Medulla oblongata (tissue), 1 donor: Measurements from ENCODE around the gene SERGEF.

Experiments
- DNase-seq: peaks from one replicate; pipeline ENCODE4 v3.0.0-alpha.2; 2015; ENCODE audit errors: extremely low spot score

Gene SERGEF

DNA sequence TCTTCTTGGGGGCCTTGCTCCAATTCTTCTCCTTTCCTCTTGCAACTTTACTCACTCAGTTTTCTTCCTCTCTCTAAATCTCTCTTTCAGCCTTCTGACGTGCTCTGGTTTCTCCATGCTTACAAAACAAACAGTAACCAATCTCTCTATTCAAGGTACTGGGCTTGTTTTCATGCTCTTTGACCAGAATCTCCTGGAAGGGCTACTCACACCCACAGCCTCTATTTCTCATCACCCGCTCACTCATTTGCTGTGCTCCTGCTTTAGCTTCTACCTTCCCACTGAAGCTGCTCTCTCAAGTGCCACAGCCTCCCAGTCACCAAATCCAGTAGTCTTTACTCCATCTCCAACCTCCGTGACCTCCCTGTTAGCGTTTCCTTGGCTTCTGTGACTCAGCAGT lies 60.4 kb downstream of the SERGEF start:
- DNase-seq = no peak

DNA sequence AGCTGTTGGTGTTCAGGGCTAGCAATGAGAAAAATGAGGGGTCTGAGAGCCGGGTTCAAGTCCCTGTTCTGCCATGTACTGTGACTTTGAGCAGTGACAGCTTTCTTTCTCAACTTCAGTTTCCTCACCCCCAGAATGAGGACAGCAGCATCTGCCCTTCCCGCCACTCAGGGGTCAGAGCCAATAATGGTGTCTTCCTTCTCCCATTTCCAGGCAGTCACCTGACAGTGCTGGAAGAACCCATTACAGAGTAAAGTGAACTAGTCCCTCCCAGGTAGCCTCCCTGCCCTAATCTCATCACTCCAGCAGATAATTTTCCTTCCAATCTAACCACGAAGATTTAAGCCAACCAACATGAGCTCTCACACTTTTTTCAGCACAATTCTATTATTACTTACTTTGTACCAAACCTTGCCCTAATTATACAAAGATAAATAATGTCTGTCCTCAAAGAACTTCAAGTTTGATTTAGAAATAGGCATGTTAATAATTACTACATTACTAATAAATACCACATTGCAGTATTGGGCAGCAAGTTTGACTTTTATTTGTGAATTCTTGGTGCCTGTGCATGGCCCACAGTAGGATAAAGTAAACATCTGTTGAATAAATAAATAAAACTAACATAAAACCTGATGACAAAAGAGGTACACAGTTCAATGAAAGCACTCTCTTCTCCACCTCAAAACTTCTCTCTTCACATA lies 61.0 kb downstream of the SERGEF start:
- DNase-seq = no peak

DNA sequence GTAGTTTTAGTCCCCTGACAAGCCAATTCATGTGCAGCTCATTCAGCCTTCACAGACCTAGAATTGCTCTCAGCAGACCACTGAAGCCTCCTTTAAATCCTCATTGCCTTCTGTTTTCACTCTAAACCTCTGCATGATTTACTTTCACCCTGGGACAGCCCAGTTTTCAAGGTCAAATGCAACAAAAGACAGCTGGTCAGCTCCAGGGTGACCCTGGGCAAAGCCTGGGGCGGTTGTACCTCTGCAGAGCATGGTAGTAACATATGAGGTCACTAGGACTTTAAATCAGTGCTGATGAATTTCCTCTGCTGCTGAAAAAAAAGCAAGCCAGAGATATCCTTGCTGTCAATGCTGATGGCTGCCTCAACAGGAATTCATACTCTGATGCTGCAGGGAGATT lies 62.2 kb downstream of the SERGEF start:
- no peak for DNase-seq

DNA sequence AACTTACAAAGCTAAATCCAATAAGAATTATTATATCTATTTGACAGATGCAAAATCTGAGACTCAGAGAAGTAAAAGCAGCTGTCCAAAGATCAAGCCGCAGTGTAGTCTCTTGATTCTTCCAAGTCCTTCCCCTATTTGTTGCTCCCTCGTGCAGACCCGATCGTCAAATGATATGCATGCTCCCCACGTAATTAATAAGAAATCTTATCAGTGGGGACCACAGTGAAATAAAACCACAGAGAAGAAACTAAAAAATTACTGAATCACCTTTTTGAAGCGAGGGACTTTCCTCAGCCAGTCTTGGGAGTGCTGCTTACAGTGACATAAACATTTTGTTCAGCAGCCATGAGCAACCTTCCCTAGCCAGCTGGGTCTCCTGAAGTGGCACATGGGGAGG lies 64.6 kb downstream of the SERGEF start:
- no peak for DNase-seq

DNA sequence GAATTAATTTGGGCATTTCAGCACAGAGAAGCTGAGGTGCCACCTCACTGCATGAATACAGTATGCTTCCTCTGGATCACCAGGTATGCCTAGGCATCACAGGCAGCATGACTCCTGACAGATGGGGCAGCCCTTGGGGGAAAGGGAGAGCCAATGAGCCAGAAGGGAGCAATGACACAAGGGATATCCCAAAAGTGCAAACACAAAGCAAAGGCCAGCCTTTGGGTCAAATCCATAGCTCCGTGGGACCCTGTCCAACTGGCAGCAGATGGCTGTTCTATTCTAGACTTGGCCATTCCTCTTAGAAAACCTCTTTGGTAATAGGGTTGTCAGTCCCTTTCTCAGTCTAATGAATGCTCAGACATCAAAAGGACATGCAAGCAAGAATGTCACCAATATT lies 73.3 kb downstream of the SERGEF start:
- DNase-seq = no peak

DNA sequence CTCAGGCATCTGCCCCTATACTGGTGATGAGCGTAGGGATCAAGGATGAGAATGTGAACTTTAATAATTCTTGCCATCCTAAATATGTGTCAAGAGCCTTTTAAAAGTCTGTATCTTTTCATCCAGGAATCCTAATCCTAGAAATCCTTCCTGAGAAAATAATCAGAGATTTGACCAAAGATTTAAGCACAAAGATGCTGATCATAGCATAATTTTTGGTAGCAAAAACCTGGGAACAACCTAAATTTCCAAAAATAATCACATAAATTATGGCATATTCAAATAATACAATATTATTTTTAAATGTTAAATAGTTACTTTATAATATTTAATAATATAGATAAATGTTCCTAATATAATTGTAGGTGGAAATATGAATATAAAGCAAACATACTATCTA lies 76.1 kb downstream of the SERGEF start:
- no peak for DNase-seq

DNA sequence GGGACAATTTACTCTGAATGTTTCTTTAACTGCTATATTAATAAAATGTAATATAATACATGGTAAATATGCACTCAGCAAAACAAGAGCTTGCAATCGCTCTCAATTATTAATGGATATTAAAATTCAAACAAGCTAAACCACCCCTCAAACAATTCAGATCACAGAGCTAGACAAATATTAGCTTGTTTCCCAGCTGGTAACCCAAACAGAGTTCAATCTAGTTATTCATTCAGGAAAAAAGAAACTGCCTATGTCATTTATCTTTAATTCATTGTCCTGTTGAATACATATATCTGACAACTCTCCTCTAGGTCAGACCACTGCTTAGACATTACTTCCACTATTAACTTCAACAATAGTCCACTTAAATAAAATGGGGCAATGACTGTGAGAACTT lies 78.7 kb downstream of the SERGEF start:
- DNase-seq = no peak

DNA sequence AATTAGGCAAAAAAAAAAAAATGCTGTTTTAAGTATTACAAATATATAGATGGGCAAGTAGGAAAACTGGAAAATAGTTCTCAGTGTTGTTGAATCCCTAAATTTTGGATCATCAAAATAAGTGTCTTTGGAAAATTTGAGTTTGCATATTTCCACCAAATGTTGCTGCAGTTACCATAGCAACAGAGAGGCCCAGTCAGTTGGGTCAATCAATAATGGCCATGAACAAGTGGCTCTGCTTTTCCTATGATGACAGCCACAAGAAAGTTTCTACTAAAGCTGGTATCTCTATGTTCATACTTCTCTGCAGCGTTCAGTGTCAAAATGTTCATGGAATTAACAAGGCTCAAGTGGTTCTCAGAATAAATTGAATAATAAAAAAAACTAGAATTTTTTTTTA lies 79.1 kb downstream of the SERGEF start:
- DNase-seq = no peak

DNA sequence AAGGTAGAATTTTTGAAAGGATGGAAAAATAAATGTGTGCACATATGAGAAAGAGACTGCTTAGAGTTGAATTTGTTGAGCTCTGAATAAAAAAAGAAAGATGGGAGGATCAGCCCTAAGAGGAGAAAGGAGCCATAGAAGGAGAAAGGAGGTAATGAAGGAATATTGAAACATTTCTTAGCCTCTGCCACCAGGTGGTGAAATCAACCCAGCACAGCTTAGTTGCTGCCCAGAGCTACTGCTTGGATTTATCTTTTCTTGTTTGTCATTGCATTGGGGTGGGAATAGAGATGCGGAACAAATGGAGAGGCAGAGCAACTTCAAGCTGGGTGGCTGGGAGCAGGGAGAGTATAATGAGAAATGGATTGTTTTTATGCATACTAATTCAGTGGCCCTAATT lies 80.4 kb downstream of the SERGEF start:
- no peak for DNase-seq

DNA sequence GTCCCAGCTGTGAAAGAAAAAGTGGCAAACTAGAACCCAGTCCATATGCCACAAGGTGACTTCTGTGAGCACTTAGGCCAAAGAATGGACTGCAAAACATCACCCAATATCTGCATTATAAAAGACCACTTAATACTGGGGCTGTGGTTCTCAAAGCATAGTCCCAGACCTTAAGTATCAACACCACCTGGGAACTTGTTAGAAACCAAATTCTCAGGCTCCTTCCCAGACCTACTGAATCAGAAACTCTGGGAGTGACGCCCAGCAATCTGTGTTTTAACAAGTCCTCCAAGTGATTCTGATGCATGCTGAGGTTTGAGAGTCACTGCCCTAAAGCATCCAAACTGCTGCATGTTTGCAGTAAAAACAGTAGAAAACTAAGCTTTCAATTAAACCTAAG lies 81.3 kb downstream of the SERGEF start:
- DNase-seq = no peak

DNA sequence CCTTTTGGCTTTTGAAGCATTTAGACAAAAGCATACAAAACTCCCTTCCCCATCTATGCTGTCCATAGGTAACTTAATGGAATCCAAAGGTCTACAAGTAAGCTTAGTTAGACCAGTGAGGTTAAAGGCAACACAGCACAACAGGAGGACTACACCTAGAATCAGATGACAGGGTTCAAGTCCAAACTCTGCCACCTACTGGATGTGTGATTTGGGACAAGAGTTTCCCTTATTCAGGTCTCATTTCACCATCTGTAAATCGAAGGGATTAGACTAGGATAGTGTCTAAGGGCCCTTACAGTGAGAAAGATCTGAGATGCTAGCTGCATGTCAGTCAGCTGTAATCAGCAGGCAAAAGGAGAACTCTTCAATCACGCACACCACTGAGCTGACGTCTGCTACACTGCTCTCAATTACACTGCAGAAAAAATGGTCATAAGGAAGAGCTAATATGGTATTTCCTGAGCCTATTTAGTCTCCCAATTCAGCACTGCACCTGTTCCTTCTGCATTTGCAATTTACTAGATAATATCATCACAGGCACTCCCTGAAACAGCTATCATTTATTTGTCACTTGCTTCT lies 82.2 kb downstream of the SERGEF start:
- DNase-seq = no peak

DNA sequence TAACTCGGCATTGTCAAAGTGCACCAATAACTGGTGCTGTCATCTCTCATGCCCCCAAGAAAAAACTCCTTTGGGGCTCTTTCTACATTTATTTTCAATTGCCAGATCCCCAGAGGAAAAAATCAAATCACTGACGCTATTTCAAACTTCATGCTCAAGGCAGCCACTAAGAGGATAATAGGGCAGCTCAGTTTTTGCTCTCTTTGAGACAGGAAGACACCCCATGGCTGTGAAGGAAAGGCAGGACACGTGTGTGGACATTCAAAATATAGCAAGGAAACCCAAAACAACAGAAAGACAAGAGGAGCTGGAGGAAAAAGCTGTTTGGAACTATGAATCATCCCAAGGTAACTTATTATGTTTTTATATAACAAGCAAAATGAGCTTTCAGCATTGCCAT lies 83.7 kb downstream of the SERGEF start:
- DNase-seq = no peak

DNA sequence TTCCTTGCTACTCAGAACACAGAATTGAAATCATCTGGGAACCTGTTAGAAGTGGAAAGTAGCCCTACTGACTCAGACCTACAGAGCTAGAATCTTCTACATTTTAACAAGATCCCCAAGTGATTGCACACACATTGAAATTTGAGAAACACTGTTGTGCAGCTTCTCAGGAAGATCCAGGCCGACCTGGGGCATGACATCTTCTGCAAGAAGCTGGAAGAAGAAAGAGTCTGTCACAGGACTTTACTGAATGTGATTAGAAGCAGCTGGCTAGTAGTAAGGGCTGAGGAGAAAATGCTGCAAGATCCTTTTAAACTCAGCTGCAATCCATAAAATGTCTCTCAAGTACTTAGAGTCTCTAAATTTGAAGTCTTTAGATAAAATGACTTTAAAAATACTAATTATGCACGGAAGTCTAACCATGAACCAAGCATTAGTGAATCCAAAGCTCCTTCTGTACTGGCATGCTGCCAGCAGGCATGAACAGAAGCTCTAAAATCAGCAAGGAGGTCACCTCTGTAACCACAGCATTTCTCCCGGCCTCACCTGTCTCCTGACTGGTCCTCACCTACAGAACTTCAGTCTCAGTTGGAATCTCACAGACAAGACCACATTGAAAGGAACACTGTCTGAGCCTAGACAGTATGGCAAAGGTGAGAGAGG lies 85.0 kb downstream of the SERGEF start:
- DNase-seq = no peak

DNA sequence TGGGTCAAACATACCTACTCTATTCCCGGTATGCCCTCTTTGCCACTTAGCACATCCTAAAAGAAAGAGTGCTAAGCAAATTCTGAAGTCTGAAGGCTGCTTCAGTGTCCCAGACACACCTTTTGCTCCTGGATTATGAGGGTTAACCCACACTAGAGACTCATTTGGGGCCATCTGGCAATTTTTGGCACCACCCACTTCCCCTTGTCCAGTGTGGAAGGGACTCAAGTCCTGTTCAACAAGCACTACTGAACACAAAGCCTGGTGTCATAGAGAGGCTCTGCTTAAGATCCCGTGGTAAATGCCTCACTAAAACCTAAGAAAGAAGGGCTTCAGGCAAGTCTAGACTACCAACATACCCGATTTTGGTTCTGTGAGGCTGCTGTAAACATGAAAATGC lies 85.8 kb downstream of the SERGEF start:
- DNase-seq = no peak

DNA sequence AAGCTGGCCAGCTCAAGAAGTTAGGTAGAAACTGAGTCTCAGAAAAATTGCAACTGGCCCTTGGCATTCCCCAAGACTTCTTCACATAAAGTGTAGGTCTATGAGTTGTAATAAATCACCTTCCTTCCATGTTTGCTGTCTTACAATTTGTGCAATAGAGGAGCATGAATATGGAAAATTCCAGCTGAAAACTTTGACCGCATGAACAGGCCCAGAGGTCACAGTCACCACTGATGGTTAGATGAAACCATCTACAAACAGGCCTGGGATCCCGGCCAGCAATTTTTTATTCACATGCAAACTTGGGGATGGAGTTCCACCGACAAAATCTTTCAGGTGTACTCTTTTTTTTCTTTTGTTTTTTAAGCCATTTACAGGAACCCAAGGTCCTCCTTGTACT lies 88.1 kb downstream of the SERGEF start:
- DNase-seq = no peak

DNA sequence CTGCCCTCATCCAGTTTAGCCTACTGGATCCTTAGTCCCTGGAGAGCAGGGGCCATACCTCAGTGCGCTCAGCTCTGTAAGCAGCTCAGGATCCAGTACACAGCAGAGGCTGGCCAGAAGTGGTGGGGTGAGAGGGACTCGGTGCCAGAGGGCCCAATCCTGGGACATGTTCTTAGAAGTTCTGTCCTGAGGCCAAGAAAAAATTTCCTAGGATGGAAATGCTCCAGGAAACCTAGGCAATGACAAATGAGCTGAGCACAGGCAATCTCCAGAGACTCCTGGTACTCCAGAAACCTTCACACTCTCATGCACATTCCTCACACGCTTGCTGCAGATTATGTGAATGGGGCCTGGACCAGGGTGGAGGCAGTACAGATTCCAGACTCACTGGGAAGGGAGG lies 89.6 kb downstream of the SERGEF start:
- DNase-seq = peak; percentile 7

DNA sequence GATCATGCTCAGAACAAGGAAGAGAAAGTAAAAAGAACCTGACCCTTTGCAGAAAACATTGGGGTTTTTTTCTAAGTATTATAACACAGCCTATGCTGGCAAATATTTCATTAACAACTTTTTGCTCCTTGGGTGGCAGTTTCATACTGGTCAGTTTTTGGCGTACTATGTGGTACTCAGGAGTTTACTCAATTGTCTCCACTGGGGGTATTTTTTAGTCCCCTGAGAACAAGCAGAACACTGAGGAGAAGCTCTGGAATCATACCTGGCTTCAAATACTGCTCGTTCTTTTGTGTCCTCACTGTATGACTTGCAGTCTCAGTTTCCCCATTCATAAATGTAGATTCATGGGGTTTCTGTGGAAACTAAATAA lies 90.4 kb downstream of the SERGEF start:
- no peak for DNase-seq

DNA sequence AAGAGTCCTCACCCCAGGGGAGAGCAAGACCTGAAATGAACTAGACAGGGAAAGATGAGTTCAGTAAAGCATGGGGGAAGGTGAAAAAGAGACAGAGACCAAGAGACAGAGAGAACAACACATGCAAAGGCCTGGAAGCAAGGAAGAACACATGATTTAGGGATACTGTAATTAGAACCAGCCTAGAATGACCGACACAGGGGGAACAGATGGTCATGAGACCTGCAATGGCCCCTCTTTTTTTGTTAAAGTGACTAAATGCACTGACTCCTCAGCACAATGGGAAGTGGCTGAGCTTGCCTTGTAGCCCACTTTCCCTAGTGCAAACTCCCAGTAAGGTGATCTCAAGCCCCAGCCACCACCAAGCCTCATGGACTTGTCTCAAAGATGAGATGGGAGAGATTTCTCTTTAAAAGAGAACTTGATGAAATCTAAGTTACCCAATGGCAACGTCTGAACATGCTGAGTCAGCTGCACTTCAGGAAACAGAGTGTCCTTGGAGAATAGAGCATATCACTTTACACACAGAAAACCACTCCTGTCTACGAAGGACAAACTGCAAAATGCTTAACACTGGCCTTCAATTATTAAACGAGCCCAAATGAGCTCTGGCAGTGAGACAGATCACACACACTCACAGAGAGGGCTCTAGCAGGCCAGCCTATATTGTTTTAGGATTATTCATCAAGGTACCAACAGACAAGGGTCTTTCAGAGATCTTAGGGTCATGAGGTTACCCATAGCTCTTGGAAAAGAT lies 91.0 kb downstream of the SERGEF start:
- DNase-seq = peak; percentile 46

DNA sequence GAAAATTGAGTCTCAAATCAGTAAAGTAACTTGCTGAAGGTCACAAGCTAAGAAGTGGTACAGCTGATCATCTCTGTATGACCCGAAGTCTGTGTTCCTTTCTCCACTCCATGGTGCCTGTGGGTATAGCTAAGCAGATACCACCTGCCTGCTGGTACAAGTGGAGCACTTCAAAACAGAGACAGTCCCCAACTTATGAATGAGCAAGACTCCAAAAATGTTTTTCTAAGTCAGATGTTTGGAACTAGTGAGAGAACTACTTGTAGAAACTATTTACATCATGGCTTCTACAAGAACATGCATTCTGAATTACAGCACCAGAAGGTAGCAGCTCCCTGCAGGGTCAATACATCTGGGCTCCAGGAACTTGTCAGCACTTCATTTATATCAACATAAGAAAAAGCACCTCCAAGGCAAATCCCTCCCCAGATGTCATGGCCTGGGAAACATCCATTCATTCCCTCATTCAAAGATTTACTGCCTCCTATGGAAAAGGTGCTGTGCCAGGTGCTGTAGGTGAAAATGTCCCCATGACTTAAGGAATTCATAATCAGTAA lies 94.7 kb downstream of the SERGEF start:
- DNase-seq = no peak

DNA sequence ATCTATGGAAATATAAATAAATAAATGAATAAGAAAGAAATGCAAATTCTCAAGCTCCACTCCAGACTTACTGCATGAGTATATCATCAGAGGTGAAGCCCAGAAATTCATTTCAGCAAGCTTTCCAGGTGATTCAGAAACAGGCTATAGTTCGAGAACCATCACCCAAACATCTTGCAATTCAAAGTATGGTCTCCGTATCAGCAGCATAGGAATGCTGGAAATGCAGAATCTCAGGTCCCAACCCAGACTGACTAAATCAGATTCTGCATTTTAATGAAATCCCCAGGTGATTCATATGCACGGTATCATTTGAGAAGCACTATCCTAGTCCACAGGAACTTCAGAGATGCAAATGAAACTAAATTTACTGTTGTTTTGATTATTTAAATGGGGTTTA lies 95.3 kb downstream of the SERGEF start:
- DNase-seq = no peak

DNA sequence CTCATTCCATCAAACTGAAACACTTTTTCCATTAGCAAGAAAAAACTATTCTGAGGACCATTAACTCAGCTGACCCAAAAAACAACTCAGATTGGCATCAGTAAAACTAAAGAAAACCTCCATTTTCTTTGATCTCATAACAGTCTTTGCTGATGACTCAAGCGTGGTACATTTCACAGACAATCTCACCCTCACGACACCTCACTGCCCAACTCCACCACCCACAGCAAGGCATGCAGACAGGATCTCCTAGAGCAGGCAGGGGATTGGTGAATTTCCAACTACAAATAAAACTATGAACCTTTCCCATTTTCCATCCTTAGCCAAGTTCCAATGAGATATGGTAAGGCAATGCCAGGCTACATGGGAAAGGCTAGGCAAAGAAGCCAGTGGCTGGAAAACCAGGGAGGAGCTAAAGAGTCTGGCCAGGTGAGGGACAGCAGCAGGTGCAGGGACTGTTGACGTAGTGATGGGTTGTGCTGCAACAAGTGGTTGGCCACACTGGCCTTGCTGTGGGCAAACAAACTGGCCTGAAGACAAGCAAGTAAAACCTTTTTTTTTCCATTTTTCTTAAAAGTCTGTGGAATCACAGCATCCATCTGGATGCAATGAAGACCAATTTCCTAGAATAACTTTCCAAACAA lies 97.2 kb downstream of the SERGEF start:
- no peak for DNase-seq

DNA sequence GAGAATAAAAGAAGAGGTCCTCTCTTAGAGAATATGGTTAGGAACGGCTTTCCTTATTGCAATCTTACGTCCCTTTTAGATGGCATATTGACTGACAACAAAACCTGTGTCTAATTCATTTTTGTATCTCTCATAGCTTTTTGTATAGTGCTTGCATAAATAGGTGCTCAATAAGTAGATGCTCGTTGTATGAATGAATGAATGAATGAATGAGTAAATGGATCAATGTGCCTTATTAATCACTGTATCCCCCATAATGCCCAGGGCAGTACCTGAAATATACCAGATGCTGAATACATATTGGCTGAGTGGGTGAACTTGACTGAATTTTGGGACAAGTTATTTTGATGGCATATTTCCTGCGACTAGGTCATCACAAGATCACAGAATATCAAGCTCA lies 97.9 kb downstream of the SERGEF start:
- DNase-seq = no peak
